NCI-H2196 treated with DMSO at 0.1 percent for 48 hours (cell line): ENCODE data around the gene RALGPS1.

Source experiments
- DNase-seq: peaks from one replicate; lab custom pipeline; 2025; ENCODE audit not compliant: unreplicated experiment; lab: John Stamatoyannopoulos, UW

RALGPS1 gene

GRCh38 chr9:126953041-126953809 lies 38.6 kb downstream of the RALGPS1 start:
- DNase-seq, result no peak

GRCh38 chr9:126955811-126956210 lies 41.2 kb downstream of the RALGPS1 start:
- DNase-seq, result no peak

- DNase-seq, result peak; percentile 29
Measured at GRCh38 chr9:126956917-126957686, 42.5 kb downstream of the RALGPS1 start.

GRCh38 chr9:126957687-126958053 lies 43.1 kb downstream of the RALGPS1 start:
- DNase-seq, result no peak

- no peak for DNase-seq
Measured at GRCh38 chr9:126959336-126959735, 44.8 kb downstream of the RALGPS1 start.

GRCh38 chr9:126959917-126960316 lies 45.3 kb downstream of the RALGPS1 start:
- DNase-seq, result no peak

- no peak for DNase-seq
Measured at GRCh38 chr9:126962336-126962735, 47.8 kb downstream of the RALGPS1 start.

GRCh38 chr9:126965077-126965476 lies 50.5 kb downstream of the RALGPS1 start:
- no peak for DNase-seq

- peak; percentile 9 for DNase-seq
Measured at GRCh38 chr9:126965541-126966428, 51.2 kb downstream of the RALGPS1 start.

- DNase-seq, result no peak
Measured at GRCh38 chr9:126971261-126971660, 56.7 kb downstream of the RALGPS1 start.

- no peak for DNase-seq
Measured at GRCh38 chr9:126973651-126974529, 59.3 kb downstream of the RALGPS1 start.

GRCh38 chr9:126974594-126974993 lies 60.0 kb downstream of the RALGPS1 start:
- no peak for DNase-seq

- DNase-seq, result no peak
Measured at GRCh38 chr9:126975327-126976220, 61.0 kb downstream of the RALGPS1 start.

GRCh38 chr9:126979461-126979860 lies 64.9 kb downstream of the RALGPS1 start:
- DNase-seq, result no peak

- DNase-seq, result no peak
Measured at GRCh38 chr9:126980231-126980630, 65.6 kb downstream of the RALGPS1 start.

GRCh38 chr9:126981218-126981617 lies 66.6 kb downstream of the RALGPS1 start:
- DNase-seq, result no peak

GRCh38 chr9:126982215-126983002 lies 67.8 kb downstream of the RALGPS1 start:
- no peak for DNase-seq

- no peak for DNase-seq
Measured at GRCh38 chr9:126983767-126984166, 69.2 kb downstream of the RALGPS1 start.

GRCh38 chr9:126984969-126985368 lies 70.4 kb downstream of the RALGPS1 start:
- no peak for DNase-seq
